ENCODE data around the gene NFATC2.

DNA sequence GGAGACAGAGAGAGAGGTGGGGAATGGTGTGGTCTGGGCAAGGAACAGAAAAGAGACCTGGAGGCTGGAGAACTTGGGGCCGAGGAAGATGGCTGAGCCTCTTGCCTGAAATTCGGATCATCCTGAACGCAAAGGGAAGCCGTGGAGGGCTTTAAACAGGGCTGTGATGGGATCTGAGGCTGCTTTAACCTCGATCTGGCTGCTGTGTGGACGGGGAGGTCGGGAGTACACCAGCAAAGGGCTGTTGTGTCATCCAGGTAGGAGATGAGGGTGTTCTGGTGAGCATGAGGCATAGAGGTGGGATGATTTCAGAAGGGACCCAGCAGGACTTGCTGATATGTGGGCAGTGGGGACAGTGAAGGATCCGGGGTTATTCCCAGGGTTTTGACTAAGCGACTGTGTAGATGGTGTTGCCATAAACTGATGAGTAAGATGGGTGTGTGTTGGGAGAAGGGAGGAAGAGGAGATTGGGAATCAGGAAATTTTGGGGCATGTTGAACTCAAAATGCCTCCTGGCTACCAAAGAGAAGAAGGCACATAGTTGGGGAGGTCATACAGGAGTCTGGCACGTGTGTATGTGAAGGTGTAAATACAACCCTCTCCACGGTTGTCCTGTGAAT is 158.5 kb downstream of the NFATC2 start:
- TF ChIP-seq POLR2A (IDR thresholded peaks at IDR 0.05) = no peak
- TF ChIP-seq, protein P1, sequence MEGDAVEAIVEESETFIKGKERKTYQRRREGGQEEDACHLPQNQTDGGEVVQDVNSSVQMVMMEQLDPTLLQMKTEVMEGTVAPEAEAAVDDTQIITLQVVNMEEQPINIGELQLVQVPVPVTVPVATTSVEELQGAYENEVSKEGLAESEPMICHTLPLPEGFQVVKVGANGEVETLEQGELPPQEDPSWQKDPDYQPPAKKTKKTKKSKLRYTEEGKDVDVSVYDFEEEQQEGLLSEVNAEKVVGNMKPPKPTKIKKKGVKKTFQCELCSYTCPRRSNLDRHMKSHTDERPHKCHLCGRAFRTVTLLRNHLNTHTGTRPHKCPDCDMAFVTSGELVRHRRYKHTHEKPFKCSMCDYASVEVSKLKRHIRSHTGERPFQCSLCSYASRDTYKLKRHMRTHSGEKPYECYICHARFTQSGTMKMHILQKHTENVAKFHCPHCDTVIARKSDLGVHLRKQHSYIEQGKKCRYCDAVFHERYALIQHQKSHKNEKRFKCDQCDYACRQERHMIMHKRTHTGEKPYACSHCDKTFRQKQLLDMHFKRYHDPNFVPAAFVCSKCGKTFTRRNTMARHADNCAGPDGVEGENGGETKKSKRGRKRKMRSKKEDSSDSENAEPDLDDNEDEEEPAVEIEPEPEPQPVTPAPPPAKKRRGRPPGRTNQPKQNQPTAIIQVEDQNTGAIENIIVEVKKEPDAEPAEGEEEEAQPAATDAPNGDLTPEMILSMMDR (IDR thresholded peaks at IDR 0.05) = no peak

Measured in Peyer's patch (tissue), 4 donors.